Measurements from ENCODE around the gene NEURL1. TPM values are rescaled to one million over a fixed set of nuclear protein-coding genes. Genes with fewer than 3 reads are reported as not detected.

The NEURL1 gene
- total and polyA plus RNA-seq, 2 donors (not counting 1 experiment from before 2014, with no cell fraction given) = 0.30 to 0.57 TPM

DNA sequence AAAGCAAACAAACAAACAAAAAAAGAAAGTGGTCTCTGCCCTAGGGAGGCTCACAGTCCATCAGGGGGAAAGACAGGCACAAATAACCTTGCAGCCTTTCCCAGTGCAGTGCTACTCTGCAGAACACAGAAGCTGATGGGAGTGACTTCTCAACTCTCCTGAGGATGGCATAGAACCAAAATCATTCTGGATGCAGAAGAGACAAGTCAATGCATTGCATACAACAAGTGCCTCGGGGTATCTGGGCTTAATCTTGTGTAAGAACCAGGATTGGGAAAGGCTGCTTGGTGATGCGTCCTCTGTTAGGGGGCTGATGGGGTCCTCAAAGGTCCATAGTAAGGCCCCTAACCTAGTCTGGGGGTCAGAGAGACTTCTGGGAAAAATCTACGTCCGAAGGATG, 68.9 kb downstream of the NEURL1 start:
- Mint-ChIP-seq H3K27me3 (peaks cover 19% of the 10 kb centered on the region), H3K4me3 (no peak overlapping the region), H3K9me3 (ENCODE audit: insufficient read depth) (no peaks in the 10 kb centered on the region), H3K4me1 (no peaks in the 10 kb centered on the region), H3K27ac (no peak overlapping the region)
- H3K9ac ChIP-seq (ENCODE audit: low read length) = no peak overlapping the region
- ChIA-PET POLR2A (no interaction called here), CTCF (no interaction called here)
- DNase-seq = no peak
- no peak overlapping the region for H3K27ac ChIP-seq (ENCODE audit: low read length in 2 of 2)
- H3K36me3 ChIP-seq (replicated peaks in 1 of 2; ENCODE audit: control extremely low read depth in 1 of 2, control insufficient read depth in 1 of 2, extremely low read depth in 1 of 2, insufficient read depth in 2 of 2, low read length in 1 of 2) = no peaks in the 10 kb centered on the region
- WGBS (ENCODE audit: insufficient coverage) = 58% methylated on average over 4 of the region's 4 CpGs
- no peaks in the 10 kb centered on the region for H3K4me1 ChIP-seq (ENCODE audit: control insufficient read depth in 2 of 2, insufficient read depth in 2 of 2, low read length in 2 of 2)
- no peak overlapping the region for H3K4me2 ChIP-seq (replicated peaks; ENCODE audit: low read depth, low read length, poor library complexity, severe bottlenecking)
- no peak overlapping the region for H3K4me3 ChIP-seq (ENCODE audit: control extremely low read depth in 1 of 5, extremely low read depth in 1 of 5, insufficient read depth in 1 of 5, low read depth in 2 of 5, low read length in 4 of 5)
- H3K27me3 ChIP-seq (replicated peaks in 1 of 4; ENCODE audit: control extremely low read depth in 1 of 4, control insufficient read depth in 3 of 4, insufficient read depth in 4 of 4, low read length in 3 of 4) = peaks cover 0 to 8% (median 3%) of the 10 kb centered on the region in 4 experiments
- TF ChIP-seq EZH2 (IDR thresholded peaks at IDR 0.05; ENCODE audit: borderline replicate concordance, insufficient read depth, low read depth, low read length, poor library complexity, severe bottlenecking) (no peak), CTCF (IDR thresholded peaks at IDR 0.05) (no peak)
- ATAC-seq (ENCODE audit: low read depth) = no peak
- H4K20me1 ChIP-seq (ENCODE audit: control insufficient read depth, insufficient read depth, low read length, poor library complexity, severe bottlenecking) = no peaks in the 10 kb centered on the region
- H3K9me3 ChIP-seq (ENCODE audit: control extremely low read depth in 1 of 3, control insufficient read depth in 2 of 3, insufficient read depth in 1 of 3, low read length in 2 of 3) = peaks cover 0 to 11% (median 3%) of the 10 kb centered on the region in 3 donors
- H2AFZ ChIP-seq (ENCODE audit: insufficient read depth, low read depth, low read length, poor library complexity, severe bottlenecking) = no peak overlapping the region
- H3K79me2 ChIP-seq (ENCODE audit: control insufficient read depth, insufficient read depth, low read length) = no peaks in the 10 kb centered on the region
- intact Hi-C loops (cut with micrococcal nuclease) = no loop called here

DNA sequence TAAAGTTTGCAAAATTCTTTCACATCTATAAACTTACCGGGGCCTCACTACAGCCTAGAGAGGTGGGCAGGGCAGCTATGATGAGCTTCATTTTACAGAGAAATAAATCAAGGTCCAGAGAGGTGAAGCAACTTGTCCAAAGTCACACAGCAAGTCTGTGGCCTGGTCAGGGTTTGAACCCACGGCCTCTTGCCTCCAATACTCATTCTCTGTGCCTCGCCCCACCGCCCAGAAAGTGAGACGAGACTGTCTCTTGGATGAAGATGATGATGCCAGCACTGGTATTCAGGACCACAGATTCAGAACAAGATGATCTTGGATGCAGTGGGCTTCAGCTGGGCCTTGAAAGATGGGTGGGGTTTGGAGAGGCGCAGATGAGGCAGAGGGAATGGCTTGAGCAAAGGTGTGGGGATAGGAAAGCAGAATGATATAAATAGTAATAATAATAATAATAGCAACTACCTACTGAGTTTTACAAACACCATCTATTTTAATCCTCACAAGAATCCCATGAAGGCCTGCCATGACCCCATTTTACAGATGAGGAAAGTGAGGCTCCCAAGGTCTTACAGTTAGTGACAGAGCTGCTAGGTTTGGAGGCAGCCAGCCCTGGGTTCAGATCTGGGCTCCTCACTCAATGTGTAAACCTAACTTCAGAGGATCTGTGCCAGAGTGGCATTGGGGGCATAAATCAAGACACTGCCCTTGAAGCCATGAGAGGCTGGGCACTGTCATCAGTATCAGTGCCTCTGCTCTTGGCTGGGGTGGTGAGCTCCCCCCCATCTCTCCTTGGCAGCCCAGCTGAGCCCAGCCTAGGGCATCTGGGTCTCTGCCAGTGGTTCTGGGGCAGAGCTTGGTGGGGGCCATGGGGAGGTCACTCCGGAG, 70.0 kb downstream of the NEURL1 start:
- intact Hi-C loops (cut with micrococcal nuclease) = no loop called here
- no peaks in the 10 kb centered on the region for H3K36me3 ChIP-seq (replicated peaks in 1 of 2; ENCODE audit: control extremely low read depth in 1 of 2, control insufficient read depth in 1 of 2, extremely low read depth in 1 of 2, insufficient read depth in 2 of 2, low read length in 1 of 2)
- ChIA-PET POLR2A (no interaction called here), CTCF (interaction anchor here (1.0 to 1.3 kb wide), 4 partner anchors 17 to 147 kb away, joined by 3 read pairs; no protein-coding TSS in a partner anchor)
- WGBS (ENCODE audit: insufficient coverage) = 95% methylated on average over 6 of the region's 7 CpGs
- H3K4me1 Mint-ChIP-seq = no peaks in the 10 kb centered on the region
- H3K27me3 ChIP-seq (replicated peaks in 1 of 4; ENCODE audit: control extremely low read depth in 1 of 4, control insufficient read depth in 3 of 4, insufficient read depth in 4 of 4, low read length in 3 of 4) = peaks cover 0 to 6% (median 3%) of the 10 kb centered on the region in 4 experiments
- TF ChIP-seq EZH2 (IDR thresholded peaks at IDR 0.05; ENCODE audit: borderline replicate concordance, insufficient read depth, low read depth, low read length, poor library complexity, severe bottlenecking) = no peak
- TF ChIP-seq CTCF (IDR thresholded peaks at IDR 0.05) = no peak
- no peak overlapping the region for H3K27ac Mint-ChIP-seq
- ATAC-seq (ENCODE audit: low read depth) = no peak
- H3K27me3 Mint-ChIP-seq = peaks cover 13% of the 10 kb centered on the region
- H2AFZ ChIP-seq (ENCODE audit: insufficient read depth, low read depth, low read length, poor library complexity, severe bottlenecking) = no peak overlapping the region
- DNase-seq = no peak
- H3K4me2 ChIP-seq (replicated peaks; ENCODE audit: low read depth, low read length, poor library complexity, severe bottlenecking) = no peak overlapping the region
- no peak overlapping the region for H3K27ac ChIP-seq (ENCODE audit: low read length in 2 of 2)
- no peak overlapping the region for H3K4me3 ChIP-seq (ENCODE audit: control extremely low read depth in 1 of 5, extremely low read depth in 1 of 5, insufficient read depth in 1 of 5, low read depth in 2 of 5, low read length in 4 of 5)
- no peaks in the 10 kb centered on the region for H4K20me1 ChIP-seq (ENCODE audit: control insufficient read depth, insufficient read depth, low read length, poor library complexity, severe bottlenecking)
- H3K79me2 ChIP-seq (ENCODE audit: control insufficient read depth, insufficient read depth, low read length) = no peaks in the 10 kb centered on the region
- H3K9ac ChIP-seq (ENCODE audit: low read length) = no peak overlapping the region
- no peaks in the 10 kb centered on the region for H3K4me1 ChIP-seq (ENCODE audit: control insufficient read depth in 2 of 2, insufficient read depth in 2 of 2, low read length in 2 of 2)
- peaks cover 0 to 11% (median 3%) of the 10 kb centered on the region in 3 donors for H3K9me3 ChIP-seq (ENCODE audit: control extremely low read depth in 1 of 3, control insufficient read depth in 2 of 3, insufficient read depth in 1 of 3, low read length in 2 of 3)
- no peaks in the 10 kb centered on the region for H3K9me3 Mint-ChIP-seq (ENCODE audit: insufficient read depth)
- no peak overlapping the region for H3K4me3 Mint-ChIP-seq
